Loucy (cell line): ENCODE data around the gene STPG4.
"Not testable (repeated sequence)": the region's sequence is repeated elsewhere in the genome, so short reads cannot be mapped to it uniquely, and the experiment has no call there.

Experiments
- EZH2phosphoT487 ChIP-seq: fragments of 200-600 bp; IDR thresholded peaks from 2 replicates; pipeline ENCODE4 v1.6.1; 2018; ENCODE audit warnings: antibody characterized with exemption, mild to moderate bottlenecking, moderate library complexity, borderline replicate concordance
- TF ChIP-seq, protein P1 (sequence below): fragments of 200-600 bp; sonication (generic); conservative IDR thresholded peaks from 2 replicates; pipeline ENCODE4 v1.5.1; 2014; ENCODE audit warnings: mild to moderate bottlenecking, antibody characterized with exemption, low read length

DNA sequence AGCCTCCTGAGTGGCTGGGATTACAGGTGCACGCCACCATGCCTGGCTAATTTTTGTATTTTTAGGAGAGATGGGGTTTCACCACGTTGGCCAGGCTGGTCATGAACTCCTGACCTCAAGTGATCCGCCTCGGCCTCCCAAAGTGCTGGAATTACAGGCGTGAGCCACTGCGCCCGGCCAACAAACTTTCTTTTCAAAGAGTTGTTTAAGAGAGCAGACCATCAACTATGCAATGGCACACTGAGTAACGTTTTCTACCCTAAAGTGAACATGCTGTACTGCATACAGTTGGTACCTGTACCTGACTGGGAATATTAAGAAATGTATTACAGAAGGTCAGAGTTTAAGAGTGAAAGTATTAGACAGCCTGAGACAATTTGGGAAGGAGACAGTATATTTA is 13.8 kb upstream of the STPG4 start:
- TF ChIP-seq, protein P1, sequence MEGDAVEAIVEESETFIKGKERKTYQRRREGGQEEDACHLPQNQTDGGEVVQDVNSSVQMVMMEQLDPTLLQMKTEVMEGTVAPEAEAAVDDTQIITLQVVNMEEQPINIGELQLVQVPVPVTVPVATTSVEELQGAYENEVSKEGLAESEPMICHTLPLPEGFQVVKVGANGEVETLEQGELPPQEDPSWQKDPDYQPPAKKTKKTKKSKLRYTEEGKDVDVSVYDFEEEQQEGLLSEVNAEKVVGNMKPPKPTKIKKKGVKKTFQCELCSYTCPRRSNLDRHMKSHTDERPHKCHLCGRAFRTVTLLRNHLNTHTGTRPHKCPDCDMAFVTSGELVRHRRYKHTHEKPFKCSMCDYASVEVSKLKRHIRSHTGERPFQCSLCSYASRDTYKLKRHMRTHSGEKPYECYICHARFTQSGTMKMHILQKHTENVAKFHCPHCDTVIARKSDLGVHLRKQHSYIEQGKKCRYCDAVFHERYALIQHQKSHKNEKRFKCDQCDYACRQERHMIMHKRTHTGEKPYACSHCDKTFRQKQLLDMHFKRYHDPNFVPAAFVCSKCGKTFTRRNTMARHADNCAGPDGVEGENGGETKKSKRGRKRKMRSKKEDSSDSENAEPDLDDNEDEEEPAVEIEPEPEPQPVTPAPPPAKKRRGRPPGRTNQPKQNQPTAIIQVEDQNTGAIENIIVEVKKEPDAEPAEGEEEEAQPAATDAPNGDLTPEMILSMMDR: not testable (repeated sequence)
- not testable (repeated sequence) for TF ChIP-seq EZH2phosphoT487
